SK-N-MC (cell line): ENCODE measurements around the gene BTBD1.

Experiments used
- EZH2 ChIP-seq: fragments of 200-600 bp; sonication (generic); IDR thresholded peaks from one replicate; pipeline ENCODE4 v1.6.1; 2017; ENCODE audit warnings: antibody characterized with exemption
- POLR2AphosphoS5 ChIP-seq: IDR thresholded peaks from 2 replicates; pipeline ENCODE4 v1.6.1; 2012; ENCODE audit warnings: mild to moderate bottlenecking, low read depth, low read length, borderline replicate concordance

GRCh38 chr15:83062768-83063180 is 4.3 kb downstream of the BTBD1 start:
- TF ChIP-seq POLR2AphosphoS5, result no peak
- TF ChIP-seq EZH2, result no peak
